Measurements from ENCODE around the gene CDH26.

CDH26 gene

DNA sequence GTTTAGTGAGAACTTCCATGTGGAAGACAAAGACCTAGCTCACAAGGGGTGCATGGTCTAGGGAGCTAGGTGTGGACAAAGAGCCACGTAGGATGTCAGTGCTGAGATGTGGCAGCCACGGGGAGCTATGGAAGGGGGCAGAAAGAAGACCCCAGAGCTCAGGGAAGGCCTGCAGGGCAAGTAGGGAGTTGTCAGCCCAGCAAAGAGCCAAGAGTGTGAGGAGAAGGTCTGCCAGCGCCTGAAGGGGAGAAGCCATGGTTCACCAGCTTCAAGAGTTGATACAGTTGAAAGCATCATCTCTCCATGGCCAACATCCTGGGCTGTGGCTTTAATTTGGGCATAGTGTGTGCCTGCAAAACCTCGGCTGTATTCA is 95.6 kb downstream of the CDH26 start:
- Histone ChIP-seq H3K9me3 (ENCODE audit: low read depth, low read length) (no peaks in the 10 kb centered on the region), H3K9ac (ENCODE audit: insufficient read length) (no peak overlapping the region), H3K4me3 (no peak overlapping the region), H3K36me3 (ENCODE audit: insufficient read depth, low read length) (no peaks in the 10 kb centered on the region), H3K27ac (no peak overlapping the region)
- TF ChIP-seq POLR2AphosphoS5 (IDR thresholded peaks at IDR 0.05; ENCODE audit: borderline replicate concordance, low read depth, low read length): no peak
- TF ChIP-seq FOXP2 (optimal IDR thresholded peaks at IDR 0.05; ENCODE audit: control extremely low read depth, extremely low read length, insufficient read depth): no peak
- DNase-seq (ENCODE audit: low read depth, low spot score): no peak

DNA sequence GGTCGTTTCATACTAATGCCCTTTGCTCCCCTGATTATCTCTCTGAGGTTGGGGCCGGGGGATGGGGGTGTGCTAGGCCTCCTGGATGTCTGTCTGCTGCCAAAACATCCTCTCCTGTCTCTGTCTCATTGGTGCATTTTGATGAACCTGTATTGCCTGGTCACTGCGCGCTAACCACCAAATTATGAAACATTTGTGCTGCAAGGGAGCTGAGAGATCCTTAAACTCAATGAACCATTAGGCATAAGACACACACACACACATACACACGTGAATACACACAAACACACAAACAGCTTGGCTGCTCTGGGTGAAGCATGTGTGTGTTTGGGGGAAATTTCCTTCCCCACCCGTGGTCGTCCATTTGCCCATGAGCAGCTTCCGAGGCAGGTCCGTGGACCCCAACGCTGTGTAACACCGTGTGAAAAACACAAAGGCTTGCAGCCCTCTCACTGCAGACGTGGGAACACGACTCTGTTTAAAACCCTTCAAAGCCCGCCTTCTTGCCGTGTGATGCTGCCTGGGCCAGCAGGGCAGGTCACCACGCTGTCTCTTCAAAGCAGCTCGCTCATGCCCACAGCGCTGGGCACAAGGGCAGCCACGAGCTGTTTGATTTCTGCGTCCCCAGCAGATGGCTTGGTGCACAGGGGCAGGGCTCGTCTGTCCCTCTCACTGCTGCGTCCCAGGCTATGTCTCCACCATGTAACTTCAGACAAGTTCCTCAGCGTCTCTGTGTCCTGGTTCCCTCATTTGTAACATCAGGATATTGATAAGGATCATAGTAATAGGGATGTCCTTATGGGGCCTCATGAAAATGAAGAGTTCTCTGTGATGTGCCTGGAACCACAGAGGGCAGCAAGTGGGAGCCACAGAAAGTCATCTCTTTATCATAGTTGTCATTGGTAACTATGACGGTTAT is 96.8 kb downstream of the CDH26 start:
- TF ChIP-seq FOXP2 (optimal IDR thresholded peaks at IDR 0.05; ENCODE audit: control extremely low read depth, extremely low read length, insufficient read depth) (no peak), EZH2 (IDR thresholded peaks at IDR 0.05) (no peak), POLR2AphosphoS5 (IDR thresholded peaks at IDR 0.05; ENCODE audit: borderline replicate concordance, low read depth, low read length) (no peak)
- no peak for DNase-seq (ENCODE audit: low read depth, low spot score)
- H3K9ac ChIP-seq (ENCODE audit: insufficient read length): no peak overlapping the region
- no peaks in the 10 kb centered on the region for H3K36me3 ChIP-seq (ENCODE audit: insufficient read depth, low read length)
- H3K27ac ChIP-seq: no peak overlapping the region
- H3K9me3 ChIP-seq (ENCODE audit: low read depth, low read length): no peaks in the 10 kb centered on the region
- no peak overlapping the region for H3K4me3 ChIP-seq

DNA sequence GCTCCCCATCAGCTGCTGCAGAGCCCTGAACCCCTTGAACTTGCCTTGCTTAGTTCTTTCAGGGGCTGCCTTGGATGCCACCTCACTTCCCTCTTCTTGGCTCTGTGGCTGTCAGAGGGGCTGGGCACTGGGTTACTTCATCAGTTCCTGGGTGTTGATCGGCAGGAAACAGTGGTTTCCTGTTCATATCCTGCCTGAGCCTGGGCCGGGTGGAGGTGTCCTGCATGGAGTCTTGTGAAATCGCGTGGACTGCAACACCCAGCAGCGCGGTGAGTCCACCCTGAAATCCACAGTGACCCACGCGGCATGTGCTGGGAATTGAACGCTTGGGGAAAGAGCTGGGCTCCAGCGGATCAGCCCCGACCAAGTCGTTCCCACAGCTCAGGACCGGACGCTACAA is 97.5 kb downstream of the CDH26 start:
- Histone ChIP-seq H3K9me3 (ENCODE audit: low read depth, low read length) (no peaks in the 10 kb centered on the region), H3K4me3 (no peak overlapping the region), H3K9ac (ENCODE audit: insufficient read length) (no peak overlapping the region), H3K27ac (no peak overlapping the region), H3K36me3 (ENCODE audit: insufficient read depth, low read length) (no peaks in the 10 kb centered on the region)
- DNase-seq (ENCODE audit: low read depth, low spot score): no peak
- no peak for TF ChIP-seq FOXP2 (optimal IDR thresholded peaks at IDR 0.05; ENCODE audit: control extremely low read depth, extremely low read length, insufficient read depth)
- no peak for TF ChIP-seq POLR2AphosphoS5 (IDR thresholded peaks at IDR 0.05; ENCODE audit: borderline replicate concordance, low read depth, low read length)
- no peak for TF ChIP-seq EZH2 (IDR thresholded peaks at IDR 0.05)

DNA sequence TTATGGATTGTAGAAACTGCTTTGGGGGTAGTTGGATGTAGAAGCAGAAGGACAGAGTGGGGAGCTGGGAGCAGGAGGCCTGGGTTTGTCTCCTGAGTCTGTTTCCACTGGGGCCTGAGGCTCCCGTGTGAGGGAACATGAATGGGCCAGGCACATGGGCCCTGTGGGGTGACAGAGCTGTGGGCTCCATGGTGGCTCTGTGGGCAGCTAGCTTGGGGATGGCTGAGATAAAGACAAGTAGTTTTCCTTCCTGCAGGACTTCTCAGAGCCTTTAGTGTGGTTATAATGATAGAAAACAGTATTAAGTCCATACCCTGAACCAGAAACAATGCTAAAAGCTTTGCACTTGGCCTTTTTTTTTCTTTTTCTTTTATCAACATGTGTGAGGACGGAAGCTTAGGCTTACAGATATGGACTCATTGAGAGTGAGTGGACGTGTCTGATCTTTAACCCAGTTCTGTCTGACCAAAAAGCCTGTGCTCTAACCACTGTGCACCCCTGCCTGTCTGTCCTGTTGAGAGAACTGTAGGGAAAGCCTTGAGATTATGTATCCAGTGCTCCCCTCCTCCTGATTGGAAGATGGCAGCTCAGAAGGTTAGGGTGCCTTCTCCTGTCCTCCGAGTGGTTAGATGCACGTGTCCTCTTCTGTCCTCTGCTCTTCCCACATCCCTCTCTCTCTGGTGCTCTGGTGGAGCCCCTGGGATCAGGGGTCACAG is 98.3 kb downstream of the CDH26 start:
- Histone ChIP-seq H3K9me3 (ENCODE audit: low read depth, low read length) (no peaks in the 10 kb centered on the region), H3K4me3 (peak overlapping the region; percentile 22; the same call in 1 of the 2 replicates), H3K27ac (no peak overlapping the region), H3K9ac (ENCODE audit: insufficient read length) (peak overlapping the region; percentile 22), H3K36me3 (ENCODE audit: insufficient read depth, low read length) (no peaks in the 10 kb centered on the region)
- TF ChIP-seq FOXP2 (optimal IDR thresholded peaks at IDR 0.05; ENCODE audit: control extremely low read depth, extremely low read length, insufficient read depth) (no peak), EZH2 (IDR thresholded peaks at IDR 0.05) (no peak), POLR2AphosphoS5 (IDR thresholded peaks at IDR 0.05; ENCODE audit: borderline replicate concordance, low read depth, low read length) (no peak)
- no peak for DNase-seq (ENCODE audit: low read depth, low spot score)

DNA sequence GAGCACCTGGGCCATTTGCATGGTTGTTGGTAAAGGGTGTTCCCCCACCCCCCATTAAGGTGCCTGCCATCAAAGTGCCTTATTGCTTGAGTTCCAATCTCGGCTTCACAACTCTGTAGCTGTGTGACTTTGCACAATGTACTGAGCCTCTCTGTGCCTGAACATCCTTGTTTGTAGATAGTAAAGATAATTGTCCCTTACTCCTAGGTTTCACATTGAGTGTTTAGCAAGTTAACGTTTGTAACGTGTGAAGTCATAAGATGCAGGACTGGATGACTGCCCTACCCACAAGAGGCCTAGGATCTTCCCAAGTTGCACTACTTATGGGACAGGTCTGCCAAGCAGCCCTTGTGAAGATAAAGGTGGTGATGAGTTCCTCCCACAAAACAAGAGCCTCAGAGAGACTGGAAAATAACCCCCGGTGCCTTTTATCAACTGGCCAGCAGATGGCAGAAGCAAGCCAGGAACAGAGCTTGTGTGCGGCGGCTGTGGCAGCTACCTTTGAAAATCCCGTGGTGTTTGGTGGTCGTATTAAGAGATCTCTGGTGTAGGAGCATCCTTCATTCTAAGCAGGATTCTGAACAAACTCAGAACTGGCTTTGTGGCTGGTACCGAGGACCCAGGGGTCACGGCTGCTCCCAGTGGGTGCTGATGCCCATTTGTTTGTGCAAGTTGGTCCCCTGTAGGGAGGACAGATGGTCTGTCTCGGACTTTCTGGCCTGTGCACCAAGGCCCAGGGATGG is 99.1 kb downstream of the CDH26 start:
- peak; percentile 47 for DNase-seq (ENCODE audit: low read depth, low spot score)
- peak overlapping the region; percentile 97 for H3K27ac ChIP-seq
- H3K4me3 ChIP-seq: no peak overlapping the region
- TF ChIP-seq FOXP2 (optimal IDR thresholded peaks at IDR 0.05; ENCODE audit: control extremely low read depth, extremely low read length, insufficient read depth) (no peak), EZH2 (IDR thresholded peaks at IDR 0.05) (no peak), POLR2AphosphoS5 (IDR thresholded peaks at IDR 0.05; ENCODE audit: borderline replicate concordance, low read depth, low read length) (no peak)
- no peaks in the 10 kb centered on the region for H3K9me3 ChIP-seq (ENCODE audit: low read depth, low read length)
- H3K9ac ChIP-seq (ENCODE audit: insufficient read length): peak overlapping the region; percentile 71
- no peaks in the 10 kb centered on the region for H3K36me3 ChIP-seq (ENCODE audit: insufficient read depth, low read length)

DNA sequence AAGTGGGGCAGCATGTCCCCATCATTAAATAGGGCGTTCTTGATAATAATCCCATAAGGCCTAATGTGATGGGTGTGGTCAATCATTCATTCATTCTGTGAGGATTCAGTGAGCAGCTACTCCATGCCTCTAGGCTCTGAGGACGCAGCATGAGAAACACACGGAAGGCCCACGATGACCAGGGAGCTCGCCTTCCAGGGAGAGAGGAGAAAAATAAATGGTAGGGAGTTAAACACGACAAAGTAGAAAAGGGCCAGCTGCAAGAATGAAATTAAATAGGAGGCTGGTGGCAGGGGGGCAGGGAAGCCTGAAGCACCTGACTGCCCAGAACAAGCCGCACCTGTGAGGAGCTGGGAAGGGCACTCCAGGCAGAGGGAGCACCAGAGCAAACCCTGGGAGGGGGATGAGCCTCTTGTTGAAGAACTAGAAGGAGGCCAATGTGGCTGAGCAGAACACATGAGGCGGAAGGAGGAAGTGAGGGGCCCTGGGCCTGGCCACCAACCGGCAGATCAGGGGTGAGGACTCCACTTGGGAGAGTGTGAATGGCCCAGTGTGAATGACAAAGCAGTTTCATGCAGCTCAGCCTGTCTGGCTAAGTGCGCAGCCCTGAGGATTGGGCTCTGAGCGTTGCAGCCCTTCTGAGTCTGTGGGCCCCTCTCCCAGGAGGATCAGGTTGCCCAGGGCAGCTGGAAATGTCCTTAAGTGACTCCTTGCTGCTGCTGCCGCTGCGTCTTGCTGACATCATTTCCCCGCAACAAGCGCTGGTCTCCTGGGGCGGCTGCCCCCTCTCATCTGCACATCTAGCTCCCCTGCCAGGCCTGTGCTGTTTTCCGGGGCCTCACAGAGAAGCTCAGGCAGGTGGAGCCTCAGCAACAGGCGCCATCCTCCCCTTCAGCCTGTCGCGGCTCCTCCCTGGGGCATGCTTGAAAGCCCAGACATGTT is 99.9 kb downstream of the CDH26 start:
- H3K9ac ChIP-seq (ENCODE audit: insufficient read length): peak overlapping the region; percentile 71
- TF ChIP-seq EZH2 (IDR thresholded peaks at IDR 0.05) (no peak), FOXP2 (optimal IDR thresholded peaks at IDR 0.05; ENCODE audit: control extremely low read depth, extremely low read length, insufficient read depth) (peak; percentile 39)
- H3K36me3 ChIP-seq (ENCODE audit: insufficient read depth, low read length): no peaks in the 10 kb centered on the region
- peak overlapping the region; percentile 97 for H3K27ac ChIP-seq
- no peaks in the 10 kb centered on the region for H3K9me3 ChIP-seq (ENCODE audit: low read depth, low read length)
- DNase-seq (ENCODE audit: low read depth, low spot score): peak; percentile 71
- peak overlapping the region; percentile 57 for H3K4me3 ChIP-seq

DNA sequence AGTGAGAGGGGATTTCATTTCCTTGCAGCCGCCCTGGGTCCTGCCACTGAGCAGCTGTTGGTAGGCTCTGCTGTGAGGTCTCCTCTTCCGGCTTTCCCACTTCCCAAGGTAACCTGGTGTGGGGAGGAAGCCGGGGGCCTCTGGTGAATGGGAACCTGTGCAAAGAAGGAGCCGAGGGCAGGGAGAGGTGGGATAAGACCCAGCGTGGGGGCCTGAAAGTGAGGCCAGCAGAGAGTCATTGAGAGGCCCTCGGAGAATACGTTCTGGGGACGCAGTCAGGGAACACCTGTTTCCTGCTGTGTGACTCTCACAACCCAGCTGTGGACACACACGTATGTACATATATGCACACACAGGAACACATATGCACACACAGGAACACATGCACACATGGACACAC is 100.7 kb downstream of the CDH26 start:
- Histone ChIP-seq H3K27ac (peak overlapping the region; percentile 97), H3K9ac (ENCODE audit: insufficient read length) (peak overlapping the region; percentile 32), H3K4me3 (peak overlapping the region; percentile 57), H3K9me3 (ENCODE audit: low read depth, low read length) (no peaks in the 10 kb centered on the region), H3K36me3 (ENCODE audit: insufficient read depth, low read length) (no peaks in the 10 kb centered on the region)
- TF ChIP-seq EZH2 (IDR thresholded peaks at IDR 0.05) (no peak), POLR2AphosphoS5 (IDR thresholded peaks at IDR 0.05; ENCODE audit: borderline replicate concordance, low read depth, low read length) (no peak), FOXP2 (optimal IDR thresholded peaks at IDR 0.05; ENCODE audit: control extremely low read depth, extremely low read length, insufficient read depth) (no peak)
- no peak for DNase-seq (ENCODE audit: low read depth, low spot score)
